Measurements from ENCODE around the gene KIF1B. TPM values are rescaled to one million over a fixed set of nuclear protein-coding genes. Genes with fewer than 3 reads are reported as not detected.

KIF1B gene
- polyA plus RNA-seq, 2 donors = 9.6 to 13.6 TPM

DNA sequence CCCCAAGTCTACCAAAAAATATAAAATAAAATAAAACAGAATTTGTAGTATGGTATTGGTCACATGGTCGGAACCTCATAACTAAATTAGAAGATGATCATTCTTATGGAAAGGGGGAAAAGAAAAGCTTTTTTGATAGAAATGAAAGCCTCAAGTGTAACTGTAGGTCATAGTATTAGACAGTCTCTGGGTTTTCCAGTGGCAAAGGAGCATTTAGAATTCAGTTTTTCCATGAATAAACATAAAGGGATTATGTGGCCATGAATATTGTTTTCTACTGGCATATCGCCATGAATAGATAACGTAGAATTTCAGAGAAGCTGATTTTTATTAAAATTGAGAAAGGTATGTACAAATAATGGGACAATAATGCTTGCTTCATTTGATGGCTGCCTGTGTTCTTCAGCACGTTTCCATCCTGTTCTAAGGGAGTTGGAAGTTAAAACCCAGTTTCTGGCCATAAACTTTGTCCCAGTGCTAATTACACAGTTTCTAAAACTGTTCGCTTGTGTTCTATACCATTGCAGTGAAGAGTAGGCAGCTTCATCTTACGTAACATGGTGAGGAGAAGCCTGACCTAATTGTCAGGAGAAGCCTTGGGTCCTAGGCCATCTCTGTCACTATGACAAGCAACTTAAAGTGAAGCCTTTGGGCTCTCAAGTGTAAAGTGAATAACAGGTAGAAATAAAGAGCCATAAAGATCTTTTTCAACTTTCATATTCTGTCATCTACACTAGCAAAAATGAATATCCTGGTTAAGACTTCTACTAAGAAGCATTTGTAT is 118.0 kb downstream of the KIF1B start:
- no peaks in the 10 kb centered on the region for H3K9me3 ChIP-seq (ENCODE audit: control insufficient read depth in 2 of 2, insufficient read depth in 1 of 2, low read depth in 1 of 2, low read length in 1 of 2)
- H3K4me3 ChIP-seq (ENCODE audit: low read depth in 1 of 2, low read length in 2 of 2) = no peak overlapping the region
- H3K27me3 ChIP-seq (ENCODE audit: control insufficient read depth in 1 of 2, insufficient read depth in 2 of 2, low read length in 2 of 2) = no peaks in the 10 kb centered on the region
- H3K4me1 ChIP-seq (ENCODE audit: control insufficient read depth in 2 of 2, insufficient read depth in 2 of 2, low read length in 1 of 2) = no peaks in the 10 kb centered on the region
- peaks cover 6 to 8% of the 10 kb centered on the region in 2 donors for H3K36me3 ChIP-seq (ENCODE audit: control insufficient read depth in 2 of 2, insufficient read depth in 2 of 2, low read length in 1 of 2)
- H3K27ac ChIP-seq (ENCODE audit: low read depth in 2 of 2, low read length in 1 of 2) = no peak overlapping the region
- WGBS, 2 donors = 93 to 95% methylated on average over 6 of the region's 6 CpGs

DNA sequence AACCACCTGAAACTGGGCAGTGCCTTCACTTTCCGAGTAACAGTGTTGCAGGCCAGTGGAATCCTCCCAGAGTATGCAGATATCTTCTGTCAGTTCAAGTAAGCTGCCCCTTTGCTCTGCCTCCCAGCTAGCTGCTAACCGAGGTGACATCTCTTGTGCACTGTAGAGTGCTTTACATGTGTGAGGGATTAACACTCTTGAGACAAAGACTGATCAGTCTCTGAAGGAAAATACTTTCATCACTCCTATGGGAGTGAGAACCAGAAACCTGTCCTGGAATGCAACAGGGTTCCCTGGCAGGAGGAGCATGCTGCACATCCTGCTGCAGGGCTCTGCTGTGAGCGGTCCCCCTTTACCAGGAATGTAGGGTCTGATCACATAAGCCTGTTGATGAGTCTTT is 127.1 kb downstream of the KIF1B start:
- 65 to 66% methylated on average over 3 of the region's 3 CpGs for WGBS, 2 donors
- H3K9me3 ChIP-seq (ENCODE audit: control insufficient read depth in 2 of 2, insufficient read depth in 1 of 2, low read depth in 1 of 2, low read length in 1 of 2) = no peaks in the 10 kb centered on the region
- H3K27ac ChIP-seq (ENCODE audit: low read depth in 2 of 2, low read length in 1 of 2) = no peak overlapping the region
- no peak overlapping the region for H3K4me3 ChIP-seq (ENCODE audit: low read depth in 1 of 2, low read length in 2 of 2)
- peaks cover 0 to 5% of the 10 kb centered on the region in 2 donors for H3K4me1 ChIP-seq (ENCODE audit: control insufficient read depth in 2 of 2, insufficient read depth in 2 of 2, low read length in 1 of 2)
- H3K27me3 ChIP-seq (ENCODE audit: control insufficient read depth in 1 of 2, insufficient read depth in 2 of 2, low read length in 2 of 2) = no peaks in the 10 kb centered on the region
- peaks cover 14 to 17% of the 10 kb centered on the region in 2 donors for H3K36me3 ChIP-seq (ENCODE audit: control insufficient read depth in 2 of 2, insufficient read depth in 2 of 2, low read length in 1 of 2)

DNA sequence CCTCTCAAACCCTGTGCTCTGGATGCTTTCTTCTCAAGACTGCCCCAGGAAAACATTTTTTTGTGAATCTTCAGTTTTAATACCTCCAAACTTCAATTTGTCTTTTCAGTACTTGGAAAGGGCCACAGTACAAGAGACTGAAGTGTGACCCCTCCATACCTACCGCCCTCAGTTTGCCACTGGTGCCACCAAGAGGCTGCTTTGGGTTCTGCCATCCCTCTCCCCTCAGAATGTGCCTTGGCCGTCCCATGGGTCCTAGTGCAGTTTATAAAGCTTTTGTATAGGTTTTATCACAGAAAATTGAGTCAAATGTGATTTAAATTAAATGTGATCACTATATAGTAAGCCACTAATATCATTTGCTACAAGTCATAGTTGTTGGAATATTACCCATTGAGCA is 127.7 kb downstream of the KIF1B start:
- H3K27ac ChIP-seq (ENCODE audit: low read depth in 2 of 2, low read length in 1 of 2) = no peak overlapping the region
- H3K4me1 ChIP-seq (ENCODE audit: control insufficient read depth in 2 of 2, insufficient read depth in 2 of 2, low read length in 1 of 2) = peaks cover 0 to 5% of the 10 kb centered on the region in 2 donors
- H3K9me3 ChIP-seq (ENCODE audit: control insufficient read depth in 2 of 2, insufficient read depth in 1 of 2, low read depth in 1 of 2, low read length in 1 of 2) = no peaks in the 10 kb centered on the region
- no peak overlapping the region for H3K4me3 ChIP-seq (ENCODE audit: low read depth in 1 of 2, low read length in 2 of 2)
- whole genome bisulfite sequencing, 2 donors = 46 to 50% methylated on average over 2 of the region's 2 CpGs
- no peaks in the 10 kb centered on the region for H3K27me3 ChIP-seq (ENCODE audit: control insufficient read depth in 1 of 2, insufficient read depth in 2 of 2, low read length in 2 of 2)
- H3K36me3 ChIP-seq (ENCODE audit: control insufficient read depth in 2 of 2, insufficient read depth in 2 of 2, low read length in 1 of 2) = peaks cover 14 to 17% of the 10 kb centered on the region in 2 donors

DNA sequence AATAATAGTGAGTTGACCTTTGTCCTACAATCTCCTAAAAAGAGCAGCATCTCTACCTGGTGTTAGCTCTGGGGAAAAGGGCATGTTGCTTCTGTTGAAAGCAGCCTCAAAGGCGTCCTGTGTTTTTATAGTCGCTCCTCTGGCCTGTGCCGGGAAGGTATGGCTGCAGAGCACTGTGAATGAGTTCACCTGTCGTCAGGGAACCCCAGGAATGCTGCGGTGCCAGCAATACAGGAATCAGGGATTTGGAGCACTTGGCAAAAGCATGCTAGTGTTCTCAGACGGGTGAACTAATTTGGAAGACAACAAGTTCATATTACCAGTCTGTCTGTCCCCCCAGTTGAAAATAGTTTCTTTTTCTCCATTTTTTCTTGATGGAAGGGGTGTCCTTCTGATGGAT is 128.2 kb downstream of the KIF1B start:
- Histone ChIP-seq H3K9me3 (ENCODE audit: control insufficient read depth in 2 of 2, insufficient read depth in 1 of 2, low read depth in 1 of 2, low read length in 1 of 2) (no peaks in the 10 kb centered on the region), H3K36me3 (ENCODE audit: control insufficient read depth in 2 of 2, insufficient read depth in 2 of 2, low read length in 1 of 2) (peaks cover 14 to 17% of the 10 kb centered on the region in 2 donors), H3K27me3 (ENCODE audit: control insufficient read depth in 1 of 2, insufficient read depth in 2 of 2, low read length in 2 of 2) (no peaks in the 10 kb centered on the region), H3K4me1 (ENCODE audit: control insufficient read depth in 2 of 2, insufficient read depth in 2 of 2, low read length in 1 of 2) (peaks cover 0 to 5% of the 10 kb centered on the region in 2 donors), H3K4me3 (ENCODE audit: low read depth in 1 of 2, low read length in 2 of 2) (no peak overlapping the region), H3K27ac (ENCODE audit: low read depth in 2 of 2, low read length in 1 of 2) (no peak overlapping the region)
- 70 to 74% methylated on average over 6 of the region's 6 CpGs for WGBS, 2 donors

GRCh38 chr1:10339036-10339567 is 128.7 kb downstream of the KIF1B start:
- 85 to 89% methylated on average over 4 of the region's 4 CpGs for WGBS, 2 donors
- H3K27ac ChIP-seq (ENCODE audit: low read depth in 2 of 2, low read length in 1 of 2) = no peak overlapping the region
- H3K4me1 ChIP-seq (ENCODE audit: control insufficient read depth in 2 of 2, insufficient read depth in 2 of 2, low read length in 1 of 2) = peaks cover 0 to 5% of the 10 kb centered on the region in 2 donors
- peaks cover 17 to 20% of the 10 kb centered on the region in 2 donors for H3K36me3 ChIP-seq (ENCODE audit: control insufficient read depth in 2 of 2, insufficient read depth in 2 of 2, low read length in 1 of 2)
- H3K9me3 ChIP-seq (ENCODE audit: control insufficient read depth in 2 of 2, insufficient read depth in 1 of 2, low read depth in 1 of 2, low read length in 1 of 2) = no peaks in the 10 kb centered on the region
- no peak overlapping the region for H3K4me3 ChIP-seq (ENCODE audit: low read depth in 1 of 2, low read length in 2 of 2)
- no peaks in the 10 kb centered on the region for H3K27me3 ChIP-seq (ENCODE audit: control insufficient read depth in 1 of 2, insufficient read depth in 2 of 2, low read length in 2 of 2)

DNA sequence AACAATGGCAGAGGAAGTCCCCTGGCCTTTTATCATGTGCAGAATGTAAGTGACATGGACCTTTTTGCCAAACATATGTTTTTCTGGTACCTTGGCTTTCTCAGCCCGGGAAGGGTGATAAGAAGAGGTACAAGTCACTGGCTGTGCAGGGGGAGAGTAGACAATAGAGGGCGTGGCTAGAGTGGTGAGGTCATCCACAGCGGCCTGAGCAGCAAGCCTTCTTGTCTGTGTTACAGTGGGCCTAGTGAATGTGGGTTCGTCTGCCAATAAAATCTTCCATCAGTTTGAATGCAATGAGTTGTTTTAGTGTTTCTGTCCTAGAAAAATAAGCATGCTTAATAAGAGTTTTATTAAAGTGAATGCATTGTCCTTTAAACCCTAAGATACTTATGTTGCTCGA is 129.4 kb downstream of the KIF1B start:
- Histone ChIP-seq H3K27ac (ENCODE audit: low read depth in 2 of 2, low read length in 1 of 2) (no peak overlapping the region), H3K36me3 (ENCODE audit: control insufficient read depth in 2 of 2, insufficient read depth in 2 of 2, low read length in 1 of 2) (peaks cover 14 to 19% of the 10 kb centered on the region in 2 donors), H3K9me3 (ENCODE audit: control insufficient read depth in 2 of 2, insufficient read depth in 1 of 2, low read depth in 1 of 2, low read length in 1 of 2) (no peaks in the 10 kb centered on the region), H3K4me1 (ENCODE audit: control insufficient read depth in 2 of 2, insufficient read depth in 2 of 2, low read length in 1 of 2) (peaks cover 0 to 5% of the 10 kb centered on the region in 2 donors), H3K27me3 (ENCODE audit: control insufficient read depth in 1 of 2, insufficient read depth in 2 of 2, low read length in 2 of 2) (no peaks in the 10 kb centered on the region), H3K4me3 (ENCODE audit: low read depth in 1 of 2, low read length in 2 of 2) (no peak overlapping the region)
- WGBS, 2 donors = 49 to 52% methylated on average over 5 of the region's 5 CpGs

DNA sequence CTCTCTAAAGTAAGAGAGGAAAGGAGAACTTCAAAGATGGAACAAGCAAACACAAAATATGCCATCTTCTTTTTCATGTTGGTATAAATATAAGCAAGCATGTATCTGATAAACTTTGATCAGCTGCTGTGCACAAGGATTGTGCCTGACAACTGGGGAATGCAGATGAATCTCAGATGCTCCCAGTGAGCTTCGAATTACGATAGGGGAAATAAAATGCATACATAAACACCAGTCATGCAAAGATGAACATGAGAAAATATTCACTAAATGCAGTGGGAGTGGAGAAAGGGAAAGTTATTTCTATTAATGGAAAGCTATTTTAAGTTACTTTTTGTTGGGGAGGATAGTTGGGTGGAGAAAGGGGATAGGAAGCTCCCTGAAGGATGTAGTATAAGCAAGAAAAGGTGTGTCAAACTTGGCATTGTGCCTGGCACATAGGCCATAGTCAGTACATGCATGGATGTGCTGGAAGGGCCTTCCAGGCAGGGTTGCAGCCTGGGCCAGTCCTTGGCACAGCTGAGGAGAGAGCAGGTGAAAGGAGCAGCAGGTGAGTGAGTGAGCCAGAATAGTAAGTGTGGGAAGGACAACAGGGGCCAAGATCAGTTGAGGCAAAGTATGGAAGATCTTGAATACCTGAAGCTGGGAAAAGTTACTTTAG is 130.7 kb downstream of the KIF1B start:
- peaks cover 0 to 5% of the 10 kb centered on the region in 2 donors for H3K4me1 ChIP-seq (ENCODE audit: control insufficient read depth in 2 of 2, insufficient read depth in 2 of 2, low read length in 1 of 2)
- no peaks in the 10 kb centered on the region for H3K9me3 ChIP-seq (ENCODE audit: control insufficient read depth in 2 of 2, insufficient read depth in 1 of 2, low read depth in 1 of 2, low read length in 1 of 2)
- no peaks in the 10 kb centered on the region for H3K27me3 ChIP-seq (ENCODE audit: control insufficient read depth in 1 of 2, insufficient read depth in 2 of 2, low read length in 2 of 2)
- H3K27ac ChIP-seq (ENCODE audit: low read depth in 2 of 2, low read length in 1 of 2) = no peak overlapping the region
- H3K4me3 ChIP-seq (ENCODE audit: low read depth in 1 of 2, low read length in 2 of 2) = no peak overlapping the region
- H3K36me3 ChIP-seq (ENCODE audit: control insufficient read depth in 2 of 2, insufficient read depth in 2 of 2, low read length in 1 of 2) = peaks cover 10 to 19% of the 10 kb centered on the region in 2 donors
- 80 to 89% methylated on average over 2 of the region's 2 CpGs for WGBS, 2 donors

GRCh38 chr1:10347109-10347508 is 136.7 kb downstream of the KIF1B start:
- H3K4me3 ChIP-seq (ENCODE audit: low read depth in 1 of 2, low read length in 2 of 2) = no peak overlapping the region
- no peak overlapping the region for H3K27ac ChIP-seq (ENCODE audit: low read depth in 2 of 2, low read length in 1 of 2)

DNA sequence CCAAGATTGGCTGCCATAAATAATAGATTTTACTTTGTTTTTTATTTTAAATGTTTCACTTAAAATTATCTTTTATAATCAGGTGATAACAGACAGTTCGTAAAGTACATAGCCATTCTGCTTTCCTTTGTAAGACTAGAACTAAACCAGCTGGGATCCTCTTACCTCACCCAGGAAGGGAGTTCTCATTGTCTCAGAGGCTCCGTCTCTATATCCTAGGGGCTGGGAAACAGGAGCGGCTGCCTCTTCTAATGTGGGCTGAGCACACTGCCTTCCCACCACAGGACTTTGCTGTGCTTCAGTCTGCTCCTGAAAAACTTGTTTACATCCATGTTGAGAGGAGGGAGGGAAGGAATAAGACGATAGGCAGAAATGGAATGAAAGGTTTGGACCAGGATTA is 142.9 kb downstream of the KIF1B start:
- Histone ChIP-seq H3K9me3 (ENCODE audit: control insufficient read depth in 2 of 2, insufficient read depth in 1 of 2, low read depth in 1 of 2, low read length in 1 of 2) (no peaks in the 10 kb centered on the region), H3K4me1 (ENCODE audit: control insufficient read depth in 2 of 2, insufficient read depth in 2 of 2, low read length in 1 of 2) (no peaks in the 10 kb centered on the region), H3K36me3 (ENCODE audit: control insufficient read depth in 2 of 2, insufficient read depth in 2 of 2, low read length in 1 of 2) (peaks cover 0 to 5% of the 10 kb centered on the region in 2 donors), H3K27ac (ENCODE audit: low read depth in 2 of 2, low read length in 1 of 2) (no peak overlapping the region), H3K27me3 (ENCODE audit: control insufficient read depth in 1 of 2, insufficient read depth in 2 of 2, low read length in 2 of 2) (no peaks in the 10 kb centered on the region), H3K4me3 (ENCODE audit: low read depth in 1 of 2, low read length in 2 of 2) (no peak overlapping the region)
- WGBS, 2 donors = 67 to 74% methylated on average over 4 of the region's 4 CpGs

More at GRCh38 chr1:10347109-10347508, 136.7 kb downstream of the KIF1B start:
- Histone ChIP-seq H3K9me3 (ENCODE audit: control insufficient read depth in 2 of 2, insufficient read depth in 1 of 2, low read depth in 1 of 2, low read length in 1 of 2) (no peaks in the 10 kb centered on the region), H3K4me1 (ENCODE audit: control insufficient read depth in 2 of 2, insufficient read depth in 2 of 2, low read length in 1 of 2) (no peaks in the 10 kb centered on the region), H3K36me3 (ENCODE audit: control insufficient read depth in 2 of 2, insufficient read depth in 2 of 2, low read length in 1 of 2) (peaks cover 8 to 13% of the 10 kb centered on the region in 2 donors), H3K27me3 (ENCODE audit: control insufficient read depth in 1 of 2, insufficient read depth in 2 of 2, low read length in 2 of 2) (no peaks in the 10 kb centered on the region)

Measured in esophagus (tissue), 2 donors.